Measurements from ENCODE around the gene MKLN1.
"Not testable (repeated sequence)": the region's sequence is repeated elsewhere in the genome, so short reads cannot be mapped to it uniquely, and the experiment has no call there.

GRCh38 chr7:131306041-131306440 is 21.6 kb upstream of the MKLN1 start:
- not testable (repeated sequence) for TF ChIP-seq ZFP30 (CRISPR knock-in tag; IDR thresholded peaks at IDR 0.05); ARNTL (CRISPR knock-in tag; IDR thresholded peaks at IDR 0.05; ENCODE audit: borderline replicate concordance, low read depth); GLIS3 (CRISPR knock-in tag; IDR thresholded peaks at IDR 0.05); TOX (CRISPR knock-in tag; IDR thresholded peaks at IDR 0.05; ENCODE audit: borderline replicate concordance)

Data from SK-N-SH treated with all-trans-retinoic acid at 6 μM for 48 hours (cell line).